H1 (cell line): ENCODE data around the gene RBBP8. TPM values are rescaled to one million over a fixed set of nuclear protein-coding genes. Genes with fewer than 3 reads are reported as not detected.

Source experiments
- CTCF ChIA-PET: fragments of 300-600 bp; sonication (Branson Sonifier 250); formaldehyde crosslinking; loops from one replicate; lab custom pipeline; 2021; ENCODE audit not compliant: partially characterized antibody; lab: Charles Lee
- POLR2A ChIA-PET: fragments of 300-600 bp; sonication (Branson Sonifier 250); formaldehyde crosslinking; loops from one replicate; lab custom pipeline; 2021; ENCODE audit warnings: inconsistent platforms; ENCODE audit not compliant: partially characterized antibody; lab: Charles Lee
- DNase-seq, 2 experiments: peaks; one replicate each; pipeline versions ENCODE4 v3.0.0 to v3.0.0-alpha.2; 2010 to 2022; ENCODE audit warnings: low spot score in 2 of 2, low read depth in 1 of 2, mixed read lengths in 1 of 2
- FAIRE-seq: peaks from 2 replicates; lab custom pipeline; 2011; peaks lifted over from hg19 to GRCh38; lab: Jason Lieb, UNC
- H2AFZ ChIP-seq: 2 replicates; pipeline ENCODE4 v1.8.1; 2012; ENCODE audit warnings: low read length, inconsistent platforms
- H2AK5ac ChIP-seq: 2 replicates; pipeline ENCODE4 v1.6.1; 2013; ENCODE audit warnings: low read depth, low read length
- H2BK120ac ChIP-seq: replicated peaks from 2 replicates; pipeline ENCODE3; 2013; ENCODE audit warnings: low read depth, low read length, inconsistent platforms
- H2BK12ac ChIP-seq: 2 replicates; pipeline ENCODE4 v1.6.1; 2013; ENCODE audit warnings: low read depth, low read length
- H2BK15ac ChIP-seq: 2 replicates; pipeline ENCODE4 v1.6.1; 2013; ENCODE audit warnings: low read length
- H2BK20ac ChIP-seq: 2 replicates; pipeline ENCODE4 v1.6.1; 2013; ENCODE audit warnings: low read length
- H2BK5ac ChIP-seq: 2 replicates; pipeline ENCODE4 v1.6.1; 2013; ENCODE audit warnings: low read depth, low read length
- H3K14ac ChIP-seq: 2 replicates; pipeline ENCODE4 v1.6.1; 2013; ENCODE audit warnings: inconsistent platforms; ENCODE audit not compliant: insufficient read length
- H3K18ac ChIP-seq: 2 replicates; pipeline ENCODE4 v1.6.1; 2013; ENCODE audit warnings: low read length; ENCODE audit errors: extremely low read depth
- H3K23ac ChIP-seq: 2 replicates; pipeline ENCODE4 v1.6.1; 2013; ENCODE audit warnings: inconsistent platforms; ENCODE audit not compliant: insufficient read length
- H3K23me2 ChIP-seq: 2 replicates; pipeline ENCODE4 v1.6.1; 2013; ENCODE audit warnings: low read depth, low read length
- H3K27ac ChIP-seq: 2 replicates; pipeline ENCODE4 v1.6.1; 2011; ENCODE audit warnings: low read depth, low read length, inconsistent platforms
- H3K27me3 ChIP-seq, 4 experiments: replicated peaks in 1 of 4; 1 replicate in 1 of 4; 2 replicates in 3 of 4; pipeline versions ENCODE4 v1.6.1 to v1.8.1; 2011 to 2013; ENCODE audit warnings: low read length in 3 of 4, mild to moderate bottlenecking in 3 of 4, inconsistent platforms in 2 of 4, mixed read lengths in 2 of 4, moderate library complexity in 1 of 4; ENCODE audit not compliant: control insufficient read depth in 3 of 4, insufficient read depth in 3 of 4; ENCODE audit errors: extremely low read depth in 1 of 4
- H3K36me3 ChIP-seq, 4 experiments: 2 replicates each; pipeline versions ENCODE4 v1.6.1 to v1.8.1; 2011 to 2013; ENCODE audit warnings: mild to moderate bottlenecking in 4 of 4, low read length in 3 of 4, moderate library complexity in 2 of 4, control low read depth in 1 of 4, inconsistent platforms in 1 of 4; ENCODE audit not compliant: insufficient read depth in 4 of 4, control insufficient read depth in 2 of 4
- H3K4ac ChIP-seq: replicated peaks from 2 replicates; pipeline ENCODE3; 2013; ENCODE audit warnings: low read length, low read depth, mixed read lengths, inconsistent platforms; ENCODE audit not compliant: insufficient read length
- H3K4me1 ChIP-seq, 4 experiments: replicated peaks in 1 of 4; 1 replicate in 1 of 4; 2 replicates in 3 of 4; pipeline versions ENCODE4 v1.6.1 to v1.8.1; 2011 to 2013; ENCODE audit warnings: low read length in 3 of 4, inconsistent platforms in 2 of 4, mixed read lengths in 1 of 4; ENCODE audit not compliant: insufficient read depth in 4 of 4, control insufficient read depth in 3 of 4
- H3K4me2 ChIP-seq, 2 experiments: 2 replicates each; pipeline versions ENCODE4 v1.6.1 to v1.8.1; 2011 to 2013; ENCODE audit warnings: low read depth in 2 of 2, low read length in 2 of 2, control low read depth in 1 of 2, inconsistent platforms in 1 of 2, mild to moderate bottlenecking in 1 of 2; ENCODE audit not compliant: insufficient read depth in 1 of 2
- H3K4me3 ChIP-seq, 4 experiments: fragments of 200-600, 300-600 bp in 1 of 4; sonication (generic), shearing (Covaris generic), sonication (Bioruptor Twin) in 1 of 4; 2 replicates each; pipeline versions ENCODE4 v1.5.1 to v1.8.1; 2011 to 2016; ENCODE audit warnings: low read length in 4 of 4, low read depth in 3 of 4, control low read depth in 2 of 4, inconsistent platforms in 2 of 4, mild to moderate bottlenecking in 2 of 4, mixed read lengths in 1 of 4, moderate library complexity in 1 of 4; ENCODE audit not compliant: insufficient read depth in 2 of 4; ENCODE audit errors: extremely low read depth in 1 of 4
- H3K56ac ChIP-seq: replicated peaks from 2 replicates; pipeline ENCODE3; 2013; ENCODE audit warnings: low read depth, mild to moderate bottlenecking, mixed read lengths, low read length, inconsistent platforms; ENCODE audit not compliant: insufficient read length
- H3K79me1 ChIP-seq: 2 replicates; pipeline ENCODE4 v1.6.1; 2013; ENCODE audit warnings: low read depth, low read length, control low read depth
- H3K79me2 ChIP-seq, 2 experiments: 2 replicates each; pipeline versions ENCODE4 v1.6.1 to v1.8.1; 2012 to 2013; ENCODE audit warnings: low read length in 2 of 2, mild to moderate bottlenecking in 2 of 2, inconsistent platforms in 1 of 2; ENCODE audit not compliant: insufficient read depth in 2 of 2, control insufficient read depth in 1 of 2
- H3K9ac ChIP-seq, 4 experiments: replicated peaks in 1 of 4; 1 replicate in 1 of 4; 2 replicates in 3 of 4; pipeline versions ENCODE4 v1.6.1 to v1.8.1; 2011 to 2013; ENCODE audit warnings: low read depth in 3 of 4, low read length in 3 of 4, control low read depth in 2 of 4, mild to moderate bottlenecking in 2 of 4, moderate library complexity in 2 of 4, inconsistent platforms in 1 of 4; ENCODE audit errors: extremely low read depth in 1 of 4
- H3K9me3 ChIP-seq, 2 experiments: 2 replicates each; pipeline versions ENCODE4 v1.6.1 to v1.8.1; 2012 to 2013; ENCODE audit warnings: mild to moderate bottlenecking in 2 of 2, moderate library complexity in 2 of 2, control low read depth in 1 of 2, inconsistent platforms in 1 of 2, low read depth in 1 of 2, low read length in 1 of 2, mixed read lengths in 1 of 2; ENCODE audit not compliant: insufficient read depth in 2 of 2
- H4K20me1 ChIP-seq, 2 experiments: replicated peaks in 1 of 2; 2 replicates each; pipeline versions ENCODE3 to v1.8.1; 2011 to 2013; ENCODE audit warnings: inconsistent platforms in 2 of 2, low read length in 2 of 2, mild to moderate bottlenecking in 1 of 2; ENCODE audit not compliant: insufficient read depth in 2 of 2, control insufficient read depth in 1 of 2
- H4K5ac ChIP-seq: 2 replicates; pipeline ENCODE4 v1.6.1; 2013; ENCODE audit warnings: low read length, low read depth, mixed read lengths, inconsistent platforms; ENCODE audit not compliant: insufficient read length
- H4K8ac ChIP-seq: 2 replicates; pipeline ENCODE4 v1.8.0; 2013; ENCODE audit warnings: mild to moderate bottlenecking, moderate library complexity, low read length, inconsistent platforms; ENCODE audit not compliant: insufficient read depth; ENCODE audit errors: extremely low read depth
- H4K91ac ChIP-seq: replicated peaks from 2 replicates; pipeline ENCODE3; 2013; ENCODE audit warnings: low read length, mixed read lengths, inconsistent platforms; ENCODE audit not compliant: insufficient read length
- RNF2 ChIP-seq: fragments of 200-900, 300-1000 bp; sonication (generic); IDR thresholded peaks from 2 replicates; pipeline ENCODE4 v1.7.1; 2016; ENCODE audit warnings: borderline replicate concordance, low read depth, mild to moderate bottlenecking, antibody characterized with exemption, low read length; ENCODE audit not compliant: poor library complexity, severe bottlenecking; ENCODE audit errors: missing control alignments
- SAP30 ChIP-seq: fragments of 300-600 bp; sonication (generic); IDR thresholded peaks from 2 replicates; pipeline ENCODE4 v1.7.1; 2012; ENCODE audit warnings: low read length, moderate library complexity, mild to moderate bottlenecking, inconsistent platforms; ENCODE audit not compliant: insufficient read depth, insufficient replicate concordance
- WGBS, 2 experiments: shearing (Covaris generic) in 1 of 2; methylation state at CpG; one replicate each; pipeline versions ENCODE4 v1.1.6 to v1.1.7; 2013 to 2015; ENCODE audit warnings: low lambda C conversion rate in 2 of 2, mixed read lengths in 2 of 2, inconsistent platforms in 1 of 2, low coverage in 1 of 2, missing lambda C conversion rate in 1 of 2; ENCODE audit not compliant: insufficient replicate concordance in 2 of 2, insufficient coverage in 1 of 2, insufficient read length in 1 of 2; ENCODE audit errors: extremely low coverage in 1 of 2, missing lambda C conversion rate in 1 of 2; 5-methylcytosine and 5-hydroxymethylcytosine counted together
- polyA plus RNA-seq, 7 experiments: library from polyadenylated mRNA; depleted of rRNA in 3 of 7; stranded (reverse) in 5 of 7; unstranded in 2 of 7; fragments of >200 nt in 5 of 7; fragments of 200-250 nt in 2 of 7; gene quantifications; 1 replicate in 5 of 7; 2 replicates in 1 of 7; 4 replicates in 1 of 7; pipeline versions ENCODE4 v1.2.1 to v1.2.3, GENCODE V29; 2011 to 2013; ENCODE audit warnings: missing spikeins in 2 of 7, mixed read lengths in 2 of 7
- total RNA-seq: library from RNA; stranded (reverse); fragmentation: NEBNext Ultra II Directional; extraction: Animal tissue kit (Norgen Biotek cat#: 25700); gene quantifications from 2 replicates; pipeline ENCODE4 v1.2.1, GENCODE V29; 2021

The RBBP8 gene
- total and polyA plus RNA-seq, 2 of the 8 experiments (the other 6 are each of a cell fraction or from before 2014, with no cell fraction given), result 16.1 to 65.8 TPM

DNA sequence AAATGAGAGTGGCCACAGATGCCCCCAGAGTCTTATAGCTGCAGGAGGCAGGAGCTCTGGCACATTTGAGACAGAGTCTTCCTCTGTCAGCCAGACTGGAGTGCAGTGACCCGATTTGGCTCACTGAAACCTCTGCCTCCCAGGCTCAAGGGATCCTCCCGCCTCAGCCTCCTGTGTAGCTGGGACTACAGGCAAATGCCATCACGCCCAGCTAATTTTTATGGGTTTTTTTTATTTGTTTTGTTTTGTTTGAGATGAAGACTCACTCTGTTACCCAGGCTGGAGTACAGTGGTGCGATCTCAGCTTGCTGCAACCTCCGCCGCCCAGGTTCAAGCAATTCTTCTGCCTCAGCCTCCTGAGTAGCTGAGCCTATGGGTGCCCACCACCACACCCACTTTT lies 121.4 kb downstream of the RBBP8 start:
- POLR2A ChIA-PET, result interaction anchor here (0.8 kb wide), 1 partner anchor 46 kb away, joined by 3 read pairs; no protein-coding TSS in a partner anchor
- no peaks in the 10 kb centered on the region for H4K20me1 ChIP-seq
- no peaks in the 10 kb centered on the region for H3K23me2 ChIP-seq
- H3K4ac ChIP-seq, result no peak overlapping the region
- H2AK5ac ChIP-seq, result no peak overlapping the region
- DNase-seq, result no peak
- H2BK12ac ChIP-seq, result no peak overlapping the region
- H3K27ac ChIP-seq, result no peak overlapping the region
- H4K91ac ChIP-seq, result no peak overlapping the region
- H3K79me2 ChIP-seq, result no peaks in the 10 kb centered on the region
- no peak for FAIRE-seq
- no peak overlapping the region for H3K4me2 ChIP-seq
- TF ChIP-seq SAP30, result no peak
- no peak for TF ChIP-seq RNF2
- TF ChIP-seq, all 59 proteins: peak for 0
- H3K79me1 ChIP-seq, result no peaks in the 10 kb centered on the region
- no peaks in the 10 kb centered on the region for H3K36me3 ChIP-seq
- no peak overlapping the region for H3K18ac ChIP-seq
- CTCF ChIA-PET, result interaction anchor here (0.6 to 2.7 kb wide), 19 partner anchors 10 to 363 kb away, joined by 3 to 15 read pairs (median 4); no protein-coding TSS in a partner anchor
- no peak overlapping the region for H3K23ac ChIP-seq
- 90% methylated on average over 6 of the region's 6 CpGs; no CpG with 5 or more reads in 1 of the 2 experiments for WGBS, 2 experiments
- H3K4me1 ChIP-seq, result peaks cover 0 to 3% (median under 1%) of the 10 kb centered on the region in 4 experiments; a peak in 2 of 7 replicates
- H3K9me3 ChIP-seq, result no peaks in the 10 kb centered on the region
- H2BK120ac ChIP-seq, result no peak overlapping the region
- no peak overlapping the region for H2BK15ac ChIP-seq
- H4K8ac ChIP-seq, result no peak overlapping the region
- H3K56ac ChIP-seq, result no peak overlapping the region
- no peak overlapping the region for H4K5ac ChIP-seq
- no peak overlapping the region for H2BK20ac ChIP-seq
- no peak overlapping the region for H3K14ac ChIP-seq
- no peak overlapping the region for H2BK5ac ChIP-seq
- H2AFZ ChIP-seq, result no peak overlapping the region
- H3K27me3 ChIP-seq, result no peaks in the 10 kb centered on the region
- no peak overlapping the region for H3K4me3 ChIP-seq
- no peak overlapping the region for H3K9ac ChIP-seq
